GM12878 (cell line): ENCODE data around the gene NUDT17. TPM values are rescaled to one million over a fixed set of nuclear protein-coding genes. Genes with fewer than 3 reads are reported as not detected.

Experiments used
- BCL3 ChIP-seq: IDR thresholded peaks from 2 replicates; pipeline ENCODE4 v1.6.1; 2011; ENCODE audit warnings: borderline replicate concordance, low read depth, mild to moderate bottlenecking, moderate library complexity, low read length; ENCODE audit not compliant: insufficient read depth, poor library complexity, severe bottlenecking
- CREB1 ChIP-seq: IDR thresholded peaks from 2 replicates; pipeline ENCODE4 v1.6.1; 2012; ENCODE audit warnings: low read depth, mild to moderate bottlenecking, inconsistent platforms
- CTCF ChIP-seq, 3 experiments: IDR thresholded peaks in 2 of 3; conservative IDR thresholded peaks in 1 of 3; 2 replicates each; pipeline ENCODE4 v1.5.1; 2011; ENCODE audit warnings: low read depth in 3 of 3, low read length in 3 of 3, mild to moderate bottlenecking in 3 of 3, control low read depth in 2 of 3, moderate library complexity in 2 of 3, inconsistent platforms in 1 of 3, mixed read lengths in 1 of 3; ENCODE audit not compliant: control insufficient read depth in 2 of 3, insufficient read depth in 1 of 3; ENCODE audit errors: extremely low read depth in 1 of 3
- DPF2 ChIP-seq: fragments of 450-650 bp; IDR thresholded peaks from 2 replicates; pipeline ENCODE4 v1.6.1; 2017; ENCODE audit warnings: mild to moderate bottlenecking
- FOXM1 ChIP-seq: IDR thresholded peaks from 2 replicates; pipeline ENCODE4 v1.6.1; 2012; ENCODE audit warnings: low read depth, mild to moderate bottlenecking, inconsistent platforms, low read length, moderate library complexity
- GABPA ChIP-seq: IDR thresholded peaks from 2 replicates; pipeline ENCODE4 v1.6.1; 2014; ENCODE audit warnings: antibody characterized with exemption, low read depth, mild to moderate bottlenecking, inconsistent platforms
- JUND ChIP-seq: IDR thresholded peaks from 2 replicates; pipeline ENCODE4 v1.6.1; 2012; ENCODE audit warnings: low read depth, mild to moderate bottlenecking, low read length, improper control_type of control experiment, moderate library complexity
- KDM1A ChIP-seq: fragments of 200-600 bp; sonication (generic); IDR thresholded peaks from 2 replicates; pipeline ENCODE4 v1.6.1; 2016; ENCODE audit warnings: borderline replicate concordance
- KLF5 ChIP-seq: fragments of 450-650 bp; IDR thresholded peaks from 2 replicates; pipeline ENCODE4 v1.6.1; 2014; ENCODE audit warnings: mild to moderate bottlenecking; ENCODE audit not compliant: partially characterized antibody
- MEF2A ChIP-seq: IDR thresholded peaks from 2 replicates; pipeline ENCODE4 v1.6.1; 2011; ENCODE audit warnings: low read depth, mild to moderate bottlenecking, low read length, moderate library complexity; ENCODE audit not compliant: insufficient read depth
- MXI1 ChIP-seq: fragments of 150-350 bp; IDR thresholded peaks from 2 replicates; pipeline ENCODE4 v1.6.1; 2011; ENCODE audit warnings: low read depth, mild to moderate bottlenecking, inconsistent platforms, low read length, improper control_type of control experiment
- NBN ChIP-seq: fragments of 450-650 bp; IDR thresholded peaks from 2 replicates; pipeline ENCODE4 v1.6.1; 2016
- NR2C1 ChIP-seq: fragments of 450-650 bp; IDR thresholded peaks from 2 replicates; pipeline ENCODE4 v1.6.1; 2017; ENCODE audit warnings: antibody characterized with exemption, mild to moderate bottlenecking, moderate library complexity
- NR2C2 ChIP-seq: IDR thresholded peaks from 2 replicates; pipeline ENCODE4 v1.6.1; 2011; ENCODE audit warnings: borderline replicate concordance, low read depth; ENCODE audit not compliant: control insufficient read depth, insufficient read length
- RAD21 ChIP-seq: IDR thresholded peaks from 2 replicates; pipeline ENCODE4 v1.6.1; 2011; ENCODE audit warnings: mild to moderate bottlenecking, low read depth, low read length, moderate library complexity; ENCODE audit not compliant: insufficient read depth
- RB1 ChIP-seq: fragments of 450-650 bp; formaldehyde crosslinking; IDR thresholded peaks from 2 replicates; pipeline ENCODE4 v1.6.1; 2017; ENCODE audit warnings: mild to moderate bottlenecking, borderline replicate concordance
- RFX5 ChIP-seq: IDR thresholded peaks from 2 replicates; pipeline ENCODE4 v1.6.1; 2011; ENCODE audit warnings: low read depth, low read length, improper control_type of control experiment
- SREBF2 ChIP-seq: IDR thresholded peaks from 2 replicates; pipeline ENCODE4 v1.6.1; 2012; ENCODE audit warnings: mild to moderate bottlenecking, low read length
- STAT1 ChIP-seq: fragments of 450-650 bp; conservative IDR thresholded peaks from 2 replicates; pipeline ENCODE4 v1.6.1; 2014; ENCODE audit warnings: antibody characterized with exemption, mild to moderate bottlenecking
- TCF3 ChIP-seq: IDR thresholded peaks from 2 replicates; pipeline ENCODE4 v1.6.1; 2012; ENCODE audit warnings: low read depth, mild to moderate bottlenecking, low read length, borderline replicate concordance; ENCODE audit not compliant: insufficient read depth
- TCF7 ChIP-seq: IDR thresholded peaks from 2 replicates; pipeline ENCODE4 v1.6.1; 2014; ENCODE audit warnings: antibody characterized with exemption, borderline replicate concordance
- YY1 ChIP-seq: IDR thresholded peaks from 2 replicates; pipeline ENCODE4 v1.6.1; 2011; ENCODE audit warnings: low read depth, mild to moderate bottlenecking, low read length
- ZNF207 ChIP-seq: fragments of 450-650 bp; IDR thresholded peaks from 2 replicates; pipeline ENCODE4 v1.6.1; 2014; ENCODE audit warnings: antibody characterized with exemption, mild to moderate bottlenecking, borderline replicate concordance
- ZNF384 ChIP-seq: IDR thresholded peaks from 2 replicates; pipeline ENCODE4 v1.6.1; 2012; ENCODE audit warnings: low read depth, mild to moderate bottlenecking, low read length, improper control_type of control experiment, borderline replicate concordance
- polyA plus RNA-seq, 11 experiments: library from polyadenylated mRNA; depleted of rRNA in 4 of 11; unstranded in 6 of 11; stranded (reverse) in 5 of 11; fragments of >200 nt; fragmentation: Nextera tagmentation in 4 of 11; fragmentation: Illumina TruSeq in 1 of 11; extraction: Ambion mirVana in 4 of 11; extraction: Trizol in 1 of 11; gene quantifications; 1 replicate in 1 of 11; 2 replicates in 10 of 11; pipeline versions ENCODE4 v1.2.1 to v1.2.3, GENCODE V29; 2011 to 2016; ENCODE audit warnings: inconsistent platforms in 2 of 11, missing spikeins in 2 of 11, low read depth in 1 of 11
- total RNA-seq, 4 experiments: library from RNA; depleted of rRNA in 3 of 4; stranded (reverse); fragments of >200 nt in 3 of 4; fragmentation: Illumina TruSeq in 1 of 4; extraction: Trizol in 1 of 4; gene quantifications; 2 replicates each; pipeline versions ENCODE4 v1.2.1 to v1.2.3, GENCODE V29; 2013 to 2021
- TF ChIP-seq, protein P1 (sequence below): IDR thresholded peaks from 2 replicates; pipeline ENCODE4 v1.6.1; 2011; ENCODE audit warnings: low read depth, mild to moderate bottlenecking, low read length, moderate library complexity, borderline replicate concordance; ENCODE audit errors: extremely low read depth

The NUDT17 gene
- total and polyA plus RNA-seq, 10 of the 15 experiments (the other 5 are each of a cell fraction or from before 2014, with no cell fraction given) = 1.2 to 4.7 (median 4.0) TPM

- TF ChIP-seq BCL3 (peak; percentile 60), RB1 (0 out of 2 replicates have a peak, but pooled peaks have one; percentile 76), KDM1A (no peak), TCF7 (no peak), SREBF2 (no peak), NBN (0 out of 2 replicates have a peak, but pooled peaks have one; percentile 42), JUND (no peak), YY1 (peak; percentile 92), DPF2 (0 out of 2 replicates have a peak, but pooled peaks have one; percentile 52), MEF2A (no peak), RAD21 (peak; percentile 44), NR2C1 (0 out of 2 replicates have a peak, but pooled peaks have one; percentile 5), MXI1 (no peak), STAT1 (no peak), GABPA (no peak), ZNF207 (0 out of 2 replicates have a peak, but pooled peaks have one; percentile 72), ZNF384 (no peak), CREB1 (0 out of 2 replicates have a peak, but pooled peaks have one; percentile 3), TCF3 (peak; percentile 40; the same call in 1 of the 2 replicates), KLF5 (no peak), RFX5 (no peak), NR2C2 (no peak), FOXM1 (0 out of 2 replicates have a peak, but pooled peaks have one; percentile 39), CTCF (IDR thresholded peaks at IDR 0.05 in 2 of 3, conservative IDR thresholded peaks at IDR 0.05 in 1 of 3; ENCODE audit: control insufficient read depth in 2 of 3, extremely low read depth in 1 of 3, insufficient read depth in 1 of 3, low read depth in 3 of 3, low read length in 3 of 3) (peak; percentile 87 to 94 (median 92))
- TF ChIP-seq, protein P1, sequence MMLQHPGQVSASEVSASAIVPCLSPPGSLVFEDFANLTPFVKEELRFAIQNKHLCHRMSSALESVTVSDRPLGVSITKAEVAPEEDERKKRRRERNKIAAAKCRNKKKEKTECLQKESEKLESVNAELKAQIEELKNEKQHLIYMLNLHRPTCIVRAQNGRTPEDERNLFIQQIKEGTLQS = no peak
These were observed at the start of gene NUDT17 (continued) for GRCh38 chr1:145845514-145846161.
